Glutamatergic neuron (in vitro differentiated cells): ENCODE results near the gene FGF10. TPM values are rescaled to one million over a fixed set of nuclear protein-coding genes. Genes with fewer than 3 reads are reported as not detected.
A peak's percentile ranks its signal among the peaks of the same experiment; 100 is the strongest.

Experiments used
- DNase-seq: peaks from one replicate; pipeline ENCODE4 v3.0.0; 2022
- H3K27ac Mint-ChIP-seq: one replicate; pipeline ENCODE4 v1.8.0; 2020; ENCODE audit warnings: mild to moderate bottlenecking, mixed read lengths, inconsistent platforms; ENCODE audit not compliant: unreplicated experiment
- H3K27me3 Mint-ChIP-seq: one replicate; pipeline ENCODE4 v1.8.0; 2020; ENCODE audit warnings: mild to moderate bottlenecking, moderate library complexity, mixed read lengths, inconsistent platforms; ENCODE audit not compliant: unreplicated experiment
- H3K36me3 Mint-ChIP-seq: one replicate; pipeline ENCODE4 v1.8.0; 2020; ENCODE audit warnings: mild to moderate bottlenecking, mixed read lengths, inconsistent platforms; ENCODE audit not compliant: unreplicated experiment
- H3K4me1 Mint-ChIP-seq: one replicate; pipeline ENCODE4 v1.8.0; 2020; ENCODE audit warnings: mild to moderate bottlenecking, low read depth, mixed read lengths, inconsistent platforms; ENCODE audit not compliant: unreplicated experiment
- H3K4me3 Mint-ChIP-seq: one replicate; pipeline ENCODE4 v1.8.0; 2020; ENCODE audit warnings: mild to moderate bottlenecking, mixed read lengths, inconsistent platforms; ENCODE audit not compliant: unreplicated experiment
- H3K9me3 Mint-ChIP-seq: one replicate; pipeline ENCODE4 v1.8.0; 2020; ENCODE audit warnings: mild to moderate bottlenecking, moderate library complexity, mixed read lengths, inconsistent platforms; ENCODE audit not compliant: unreplicated experiment
- CTCF ChIP-seq: fragments of 200-600 bp; sonication (generic); IDR thresholded peaks from one replicate; pipeline ENCODE4 v1.5.0; 2021; ENCODE audit not compliant: partially characterized antibody, unreplicated experiment
- total RNA-seq: library from RNA; stranded (reverse); fragmentation: NEBNext Ultra II Directional; extraction: Animal tissue kit (Norgen Biotek cat#: 25700); gene quantifications from one replicate; pipeline ENCODE4 v1.2.1, GENCODE V29; 2021; ENCODE audit not compliant: unreplicated experiment

Gene FGF10
- total RNA-seq, 1 donor from 2014 or later: not detected

GRCh38 chr5:44387921-44388320 is 1.3 kb downstream of the FGF10 start:
- Mint-ChIP-seq H3K27me3 (peaks cover 17% of the 10 kb centered on the region), H3K36me3 (no peaks in the 10 kb centered on the region), H3K4me1 (peaks cover 16% of the 10 kb centered on the region), H3K9me3 (peaks cover 2% of the 10 kb centered on the region), H3K27ac (no peak overlapping the region), H3K4me3 (peak overlapping the region; percentile 94)
- TF ChIP-seq CTCF: no peak
- DNase-seq: peak; percentile 16

- H3K4me1 Mint-ChIP-seq: peaks cover 16% of the 10 kb centered on the region
- H3K4me3 Mint-ChIP-seq: peak overlapping the region; percentile 68
- no peak for DNase-seq
- no peak overlapping the region for H3K27ac Mint-ChIP-seq
- H3K9me3 Mint-ChIP-seq: peaks cover 2% of the 10 kb centered on the region
- no peaks in the 10 kb centered on the region for H3K36me3 Mint-ChIP-seq
- no peak for TF ChIP-seq CTCF
- peaks cover 17% of the 10 kb centered on the region for H3K27me3 Mint-ChIP-seq
These were observed 1.8 kb downstream of the FGF10 start for GRCh38 chr5:44387406-44387805.

- no peak overlapping the region for H3K4me3 Mint-ChIP-seq
- H3K27ac Mint-ChIP-seq: no peak overlapping the region
- no peak for DNase-seq
- H3K36me3 Mint-ChIP-seq: no peaks in the 10 kb centered on the region
- peaks cover 2% of the 10 kb centered on the region for H3K9me3 Mint-ChIP-seq
- no peak for TF ChIP-seq CTCF
- H3K4me1 Mint-ChIP-seq: peaks cover 16% of the 10 kb centered on the region
- peaks cover 14% of the 10 kb centered on the region for H3K27me3 Mint-ChIP-seq
These were observed 3.8 kb downstream of the FGF10 start for GRCh38 chr5:44385291-44385900.

- H3K36me3 Mint-ChIP-seq: no peaks in the 10 kb centered on the region
- no peak overlapping the region for H3K27ac Mint-ChIP-seq
- peaks cover 2% of the 10 kb centered on the region for H3K9me3 Mint-ChIP-seq
- TF ChIP-seq CTCF: no peak
- no peak overlapping the region for H3K4me3 Mint-ChIP-seq
- peaks cover 14% of the 10 kb centered on the region for H3K27me3 Mint-ChIP-seq
- DNase-seq: no peak
- H3K4me1 Mint-ChIP-seq: peaks cover 13% of the 10 kb centered on the region
These were observed 4.4 kb downstream of the FGF10 start for GRCh38 chr5:44384816-44385215.

GRCh38 chr5:44382894-44383293 is 6.3 kb downstream of the FGF10 start:
- no peaks in the 10 kb centered on the region for H3K36me3 Mint-ChIP-seq
- peaks cover 2% of the 10 kb centered on the region for H3K9me3 Mint-ChIP-seq
- no peak overlapping the region for H3K4me3 Mint-ChIP-seq
- H3K27ac Mint-ChIP-seq: no peak overlapping the region
- no peak for TF ChIP-seq CTCF
- no peak for DNase-seq
- peaks cover 8% of the 10 kb centered on the region for H3K27me3 Mint-ChIP-seq
- peaks cover 8% of the 10 kb centered on the region for H3K4me1 Mint-ChIP-seq
